GM18873 (cell line): ENCODE measurements around the gene PPP1R14B.

Experiments
- ATAC-seq: cut with Tn5 transposase; IDR thresholded peaks from one replicate; pipeline ENCODE4 v1.9.1; 2021; ENCODE audit warnings: mild to moderate bottlenecking, moderate library complexity, moderate number of reproducible peaks; ENCODE audit not compliant: unreplicated experiment, low FRiP score

The PPP1R14B gene

DNA sequence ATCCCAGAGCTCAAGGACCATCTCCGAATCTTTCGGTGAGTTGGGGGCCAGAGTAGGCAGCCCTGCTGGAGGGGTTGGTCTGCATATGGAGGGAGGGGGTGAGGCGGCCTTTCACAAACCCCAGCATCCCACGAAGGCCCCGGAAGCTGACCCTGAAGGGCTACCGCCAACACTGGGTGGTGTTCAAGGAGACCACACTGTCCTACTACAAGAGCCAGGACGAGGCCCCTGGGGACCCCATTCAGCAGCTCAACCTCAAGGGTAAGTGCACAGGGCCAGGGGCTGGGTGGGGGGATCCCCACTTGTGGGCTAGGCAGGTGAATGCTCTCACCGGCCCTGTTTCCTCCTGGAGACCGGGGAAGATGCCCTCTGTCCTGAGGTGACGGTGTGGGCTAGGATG is 27.0 kb downstream of the PPP1R14B start:
- no peak for ATAC-seq

DNA sequence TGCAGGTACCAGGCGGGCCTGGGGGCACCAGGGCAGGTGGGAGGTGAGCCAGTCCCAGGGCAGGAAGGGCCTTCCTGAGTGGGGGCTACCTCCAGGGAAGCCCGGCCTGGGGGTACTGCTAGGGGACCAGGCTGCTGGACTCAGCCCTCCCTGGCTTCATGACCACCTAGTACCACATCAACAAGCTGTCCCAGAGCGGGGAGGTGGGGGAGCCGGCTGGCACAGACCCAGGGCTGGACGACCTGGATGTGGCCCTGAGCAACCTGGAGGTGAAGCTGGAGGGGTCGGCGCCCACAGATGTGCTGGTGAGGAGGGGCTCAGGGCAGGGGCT is 27.4 kb downstream of the PPP1R14B start:
- ATAC-seq = no peak

DNA sequence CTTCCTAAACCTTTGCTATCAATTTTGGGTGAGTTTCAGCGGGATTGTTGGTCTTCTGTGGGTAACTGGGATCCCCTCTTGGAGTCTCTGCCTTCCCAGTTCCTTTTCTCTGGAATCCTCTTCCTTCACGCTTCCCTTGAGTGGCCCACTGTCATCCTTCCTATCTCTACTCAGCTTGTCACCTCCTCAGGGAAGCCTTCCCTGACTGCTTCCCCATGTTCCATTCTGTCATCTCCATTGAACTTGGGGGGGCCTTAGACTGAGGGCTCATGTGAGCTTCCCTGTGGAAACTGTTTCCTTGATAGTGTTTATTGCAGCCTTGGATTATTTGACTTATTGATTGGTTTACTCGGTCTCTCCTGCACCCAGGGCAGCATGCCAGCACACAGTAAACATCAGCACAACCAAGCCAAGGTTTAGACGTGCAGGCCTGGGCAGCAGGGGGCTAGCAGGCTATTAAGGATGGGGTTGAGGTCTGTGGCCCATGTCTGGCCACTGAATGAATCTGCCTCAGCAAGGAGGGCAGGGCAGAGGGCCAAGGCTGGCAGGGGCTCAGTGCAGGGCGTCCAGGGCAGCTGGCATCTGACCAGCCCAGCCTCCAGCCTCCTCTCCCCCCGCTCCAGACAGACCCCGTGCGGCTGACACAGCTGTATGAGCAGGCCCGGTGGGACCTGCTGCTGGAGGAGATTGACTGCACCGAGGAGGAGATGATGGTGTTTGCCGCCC is 28.0 kb downstream of the PPP1R14B start:
- no peak for ATAC-seq

DNA sequence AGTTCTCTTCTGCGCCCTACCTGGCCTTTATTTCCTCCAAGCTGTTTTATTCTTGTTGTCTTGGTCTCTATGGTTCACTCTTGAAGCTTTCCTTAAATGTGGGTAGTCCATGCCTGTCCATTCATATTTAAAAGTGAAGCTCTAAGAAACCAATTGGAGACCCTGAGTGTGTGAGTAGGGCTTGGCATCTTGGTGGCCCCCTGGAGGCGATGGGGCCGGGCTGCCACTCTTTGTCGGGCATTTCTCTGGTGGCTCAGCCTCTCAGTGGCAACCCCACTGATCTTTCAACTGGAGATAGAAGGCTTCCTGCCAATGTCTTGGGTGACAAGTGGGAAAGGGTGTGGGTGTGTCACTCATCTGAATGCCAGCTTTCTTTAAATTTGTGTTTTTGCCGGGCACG is 29.9 kb downstream of the PPP1R14B start:
- ATAC-seq = no peak

GRCh38 chr11:64211181-64211872 is 35.4 kb downstream of the PPP1R14B start:
- no peak for ATAC-seq

- no peak for ATAC-seq
Measured at GRCh38 chr11:64210301-64211020, 36.3 kb downstream of the PPP1R14B start.

GRCh38 chr11:64209563-64209843 is 37.2 kb downstream of the PPP1R14B start:
- ATAC-seq = no peak

GRCh38 chr11:64208796-64209562 is 37.8 kb downstream of the PPP1R14B start:
- no peak for ATAC-seq

GRCh38 chr11:64208086-64208795 is 38.5 kb downstream of the PPP1R14B start:
- no peak for ATAC-seq

GRCh38 chr11:64207256-64208085 is 39.3 kb downstream of the PPP1R14B start:
- peak; percentile 52 for ATAC-seq

- ATAC-seq = no peak
Measured at GRCh38 chr11:64206457-64207255, 40.1 kb downstream of the PPP1R14B start, which contains the start of gene FERMT3. Gene FERMT3, plus strand, starts transcription at chr11:64206721. Its CDS starts 644 bp downstream, at chr11:64207365.

- no peak for ATAC-seq
Measured at GRCh38 chr11:64204464-64204989, 42.2 kb downstream of the PPP1R14B start.

DNA sequence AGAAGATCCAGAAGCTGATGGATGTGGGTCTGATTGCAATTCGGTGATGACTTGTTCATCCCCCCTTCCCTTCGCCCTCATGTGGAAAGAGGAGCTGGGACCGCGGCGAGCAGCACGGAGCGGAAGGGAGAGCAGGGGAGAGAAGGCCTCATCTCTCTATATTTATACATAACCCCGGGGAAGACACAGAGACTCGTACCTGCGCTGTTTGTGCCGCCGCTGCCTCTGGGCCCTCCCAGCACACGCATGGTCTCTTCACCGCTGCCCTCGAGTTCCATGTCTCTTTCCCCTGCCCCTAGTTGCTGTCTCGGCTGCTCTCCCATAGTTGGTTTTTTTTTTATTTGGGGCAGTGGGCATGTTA is 42.7 kb downstream of the PPP1R14B start:
- ATAC-seq = no peak

- ATAC-seq = no peak
Measured at GRCh38 chr11:64203421-64204079, 43.2 kb downstream of the PPP1R14B start.

- ATAC-seq = no peak
Measured at GRCh38 chr11:64202992-64203391, 43.8 kb downstream of the PPP1R14B start.

- ATAC-seq = no peak
Measured at GRCh38 chr11:64201543-64201942, 45.2 kb downstream of the PPP1R14B start.

GRCh38 chr11:64198511-64198910 is 48.2 kb downstream of the PPP1R14B start:
- ATAC-seq = no peak

DNA sequence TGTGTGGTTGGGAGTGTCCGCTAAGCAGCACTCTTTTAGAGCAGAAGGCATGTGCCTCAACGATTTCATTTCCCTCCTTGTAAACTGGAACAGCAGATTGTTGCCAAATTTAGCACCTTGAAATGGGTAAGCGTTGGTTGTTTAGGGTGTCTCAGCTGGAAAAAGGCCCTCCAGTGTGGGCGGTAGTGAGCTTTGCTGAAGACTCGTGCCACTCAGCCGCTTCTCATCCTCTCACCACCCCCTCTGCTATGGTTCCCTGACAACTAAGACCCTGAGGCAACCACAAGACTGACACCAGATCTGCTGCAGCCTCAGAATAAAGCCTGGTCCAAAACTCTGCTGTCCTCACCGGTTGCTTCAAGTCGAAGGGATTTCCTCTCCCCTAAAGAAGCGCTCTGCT is 50.1 kb downstream of the PPP1R14B start:
- no peak for ATAC-seq
